HepG2 (cell line): ENCODE results near the gene CPVL. TPM values are rescaled to one million over a fixed set of nuclear protein-coding genes. Genes with fewer than 3 reads are reported as not detected.

ENCODE experiments used
- DPF2 ChIP-seq: sonication (generic); formaldehyde crosslinking; IDR thresholded peaks from 2 replicates; pipeline ENCODE4 v1.4.0; 2020; ENCODE audit warnings: mild to moderate bottlenecking, low read depth, missing genetic modification reagents, borderline replicate concordance
- GZF1 ChIP-seq: sonication (generic); formaldehyde crosslinking; IDR thresholded peaks from 2 replicates; pipeline ENCODE4 v1.5.1; 2020; ENCODE audit warnings: mild to moderate bottlenecking, missing genetic modification reagents
- MYC ChIP-seq: sonication (generic); formaldehyde crosslinking; IDR thresholded peaks from 2 replicates; pipeline ENCODE4 v1.9.0; 2021; ENCODE audit warnings: missing genetic modification reagents, borderline replicate concordance
- POGZ ChIP-seq: sonication (generic); formaldehyde crosslinking; IDR thresholded peaks from 2 replicates; pipeline ENCODE4 v1.4.0; 2020; ENCODE audit warnings: mild to moderate bottlenecking, missing genetic modification reagents
- TCF7 ChIP-seq: sonication (generic); IDR thresholded peaks from 2 replicates; pipeline ENCODE4 v1.6.1; 2016; ENCODE audit warnings: antibody characterized with exemption, low read depth
- ZHX1 ChIP-seq: sonication (generic); formaldehyde crosslinking; IDR thresholded peaks from 2 replicates; pipeline ENCODE4 v1.8.1; 2022; ENCODE audit warnings: low read depth, mild to moderate bottlenecking, missing genetic modification reagents
- ZNF263 ChIP-seq: sonication (generic); formaldehyde crosslinking; IDR thresholded peaks from 2 replicates; pipeline ENCODE4 v1.4.0; 2020; ENCODE audit warnings: missing genetic modification reagents
- ZNF577 ChIP-seq: sonication (generic); formaldehyde crosslinking; IDR thresholded peaks from 2 replicates; pipeline ENCODE4 v1.4.0; 2020; ENCODE audit warnings: mild to moderate bottlenecking, low read depth, missing genetic modification reagents, borderline replicate concordance
- ZNF597 ChIP-seq: sonication (generic); formaldehyde crosslinking; IDR thresholded peaks from 2 replicates; pipeline ENCODE4 v1.5.0; 2020; ENCODE audit warnings: missing genetic modification reagents
- ZNF639 ChIP-seq: conservative IDR thresholded peaks from 2 replicates; pipeline ENCODE4 v1.6.1; 2018; ENCODE audit warnings: missing genetic modification reagents
- ZNF646 ChIP-seq: sonication (generic); formaldehyde crosslinking; IDR thresholded peaks from 2 replicates; pipeline ENCODE4 v1.9.0; 2021; ENCODE audit warnings: mild to moderate bottlenecking, missing genetic modification reagents
- ZNF720 ChIP-seq: sonication (generic); formaldehyde crosslinking; IDR thresholded peaks from 2 replicates; pipeline ENCODE4 v1.4.0; 2020; ENCODE audit warnings: missing genetic modification reagents
- polyA plus RNA-seq, 8 experiments: library from polyadenylated mRNA; depleted of rRNA in 3 of 8; stranded (reverse) in 7 of 8; unstranded in 1 of 8; fragments of >200 nt; fragmentation: Illumina TruSeq in 4 of 8; extraction: Trizol in 4 of 8; gene quantifications; 2 replicates each; pipeline versions ENCODE4 v1.2.1 to v1.2.3, GENCODE V29; 2011 to 2016; ENCODE audit warnings: low read depth in 4 of 8, missing spikeins in 1 of 8, mixed read lengths in 1 of 8; ENCODE audit not compliant: insufficient read depth in 1 of 8
- total RNA-seq, 5 experiments: library from RNA; depleted of rRNA; stranded (reverse); fragments of >200 nt; fragmentation: Illumina TruSeq; extraction: Trizol; gene quantifications; 2 replicates each; pipeline ENCODE4 v1.2.3, GENCODE V29; 2016; ENCODE audit warnings: low read depth in 1 of 5
- TF ChIP-seq, protein P1 (sequence below): IDR thresholded peaks from 2 replicates; pipeline ENCODE4 v1.6.1; 2018; ENCODE audit warnings: missing genetic modification reagents
- TF ChIP-seq, protein P2 (sequence below): sonication (generic); formaldehyde crosslinking; IDR thresholded peaks from 2 replicates; pipeline ENCODE4 v1.4.0; 2020; ENCODE audit warnings: missing genetic modification reagents, mild to moderate bottlenecking, borderline replicate concordance

Gene CPVL
- total and polyA plus RNA-seq, 2 of the 13 experiments (the other 11 are each of a cell fraction or from before 2014, with no cell fraction given): 59.2 to 294 TPM

DNA sequence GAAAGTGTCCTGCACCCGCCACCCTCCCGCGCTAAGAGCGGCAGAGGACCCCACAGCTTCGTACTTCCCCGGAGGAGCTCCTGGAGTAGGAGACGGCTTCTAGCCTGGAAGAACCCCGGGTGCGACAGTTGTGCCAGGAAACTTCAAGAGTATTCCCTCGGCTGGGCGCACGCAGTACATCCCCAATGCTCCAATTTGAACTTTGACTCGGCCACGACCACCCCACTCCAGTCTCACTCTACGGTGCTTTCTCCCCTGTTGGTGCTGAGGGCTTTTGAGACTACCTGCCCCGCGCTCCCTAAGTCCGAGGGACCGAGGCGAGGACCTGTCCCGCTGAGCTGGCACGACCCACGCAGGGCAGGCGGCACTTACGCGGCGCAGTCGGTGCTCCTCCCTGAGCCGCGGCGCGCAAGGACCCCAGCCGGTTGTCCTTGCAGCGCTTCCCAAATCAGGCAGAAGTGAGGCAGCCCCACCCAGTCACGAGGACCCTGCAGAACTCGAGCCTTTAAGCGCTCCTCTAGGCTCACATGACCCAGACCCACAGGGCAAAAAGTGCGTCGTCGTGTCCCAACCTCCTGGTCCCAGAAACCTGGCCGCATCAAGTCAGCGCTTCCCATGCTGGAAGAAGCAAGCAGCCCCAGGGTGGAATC lies at the start of gene CPVL (continued):
- TF ChIP-seq ZNF639 (CRISPR knock-in tag) (no peak), MYC (CRISPR knock-in tag) (peak; percentile 66; the same call in 1 of the 2 replicates), ZNF597 (CRISPR knock-in tag) (no peak), TCF7 (no peak), ZNF263 (CRISPR knock-in tag) (peak; percentile 91), DPF2 (CRISPR knock-in tag) (no peak), ZNF577 (CRISPR knock-in tag) (no peak), GZF1 (no peak), POGZ (CRISPR knock-in tag) (no peak), ZHX1 (CRISPR knock-in tag) (peak; percentile 48; the same call in 1 of the 2 replicates), ZNF646 (CRISPR knock-in tag) (peak; percentile 65; the same call in 1 of the 2 replicates), ZNF720 (CRISPR knock-in tag) (no peak)
- TF ChIP-seq, protein P1, sequence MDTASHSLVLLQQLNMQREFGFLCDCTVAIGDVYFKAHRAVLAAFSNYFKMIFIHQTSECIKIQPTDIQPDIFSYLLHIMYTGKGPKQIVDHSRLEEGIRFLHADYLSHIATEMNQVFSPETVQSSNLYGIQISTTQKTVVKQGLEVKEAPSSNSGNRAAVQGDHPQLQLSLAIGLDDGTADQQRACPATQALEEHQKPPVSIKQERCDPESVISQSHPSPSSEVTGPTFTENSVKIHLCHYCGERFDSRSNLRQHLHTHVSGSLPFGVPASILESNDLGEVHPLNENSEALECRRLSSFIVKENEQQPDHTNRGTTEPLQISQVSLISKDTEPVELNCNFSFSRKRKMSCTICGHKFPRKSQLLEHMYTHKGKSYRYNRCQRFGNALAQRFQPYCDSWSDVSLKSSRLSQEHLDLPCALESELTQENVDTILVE (CRISPR knock-in tag): no peak
- TF ChIP-seq, protein P2, sequence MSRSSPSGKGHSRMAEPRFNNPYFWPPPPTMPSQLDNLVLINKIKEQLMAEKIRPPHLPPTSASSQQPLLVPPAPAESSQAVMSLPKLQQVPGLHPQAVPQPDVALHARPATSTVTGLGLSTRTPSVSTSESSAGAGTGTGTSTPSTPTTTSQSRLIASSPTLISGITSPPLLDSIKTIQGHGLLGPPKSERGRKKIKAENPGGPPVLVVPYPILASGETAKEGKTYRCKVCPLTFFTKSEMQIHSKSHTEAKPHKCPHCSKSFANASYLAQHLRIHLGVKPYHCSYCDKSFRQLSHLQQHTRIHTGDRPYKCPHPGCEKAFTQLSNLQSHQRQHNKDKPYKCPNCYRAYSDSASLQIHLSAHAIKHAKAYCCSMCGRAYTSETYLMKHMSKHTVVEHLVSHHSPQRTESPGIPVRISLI (CRISPR knock-in tag): no peak
